Hippocampal formation (tissue), 2 donors: ENCODE results near the gene ELL.

Experiments
- DNase-seq, 2 donors: peaks; one replicate each; lab custom pipeline; 2025; lab: John Stamatoyannopoulos, UW

ELL gene

DNA sequence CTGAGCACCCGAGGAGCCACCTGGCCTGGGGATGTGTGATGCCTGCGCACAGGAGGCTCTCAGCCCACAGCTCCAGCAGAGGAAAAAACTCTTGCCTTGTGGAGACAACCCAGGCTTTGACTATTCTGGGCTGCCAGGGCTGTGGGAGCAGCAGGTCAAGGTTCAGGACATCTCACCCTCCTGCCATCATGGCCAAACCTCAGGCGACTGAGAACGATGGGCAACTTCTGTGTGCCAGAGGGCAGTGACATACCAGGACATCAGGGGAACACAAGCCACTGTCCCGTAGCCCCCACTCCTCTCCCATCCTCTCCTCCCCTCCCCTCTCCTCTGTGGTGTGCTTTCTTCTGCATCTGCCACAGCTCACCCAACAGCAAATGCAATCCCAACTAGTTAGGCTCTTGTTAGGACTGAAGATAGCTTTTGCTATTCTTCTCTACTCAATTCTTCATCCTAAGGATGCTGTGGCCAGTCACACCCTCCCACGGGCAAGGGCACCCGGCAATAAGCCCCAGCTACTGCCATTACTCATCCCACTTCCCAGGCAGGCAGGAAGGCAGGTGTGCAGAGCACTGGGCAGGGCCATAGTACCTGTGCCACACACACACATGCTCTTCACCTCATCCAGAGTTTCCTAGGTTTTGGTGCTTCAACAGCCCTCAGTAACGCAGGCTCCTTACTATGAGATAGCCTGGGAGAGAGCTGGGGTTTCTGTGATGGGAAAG, 16.8 kb downstream of the ELL start:
- DNase-seq = no peak

DNA sequence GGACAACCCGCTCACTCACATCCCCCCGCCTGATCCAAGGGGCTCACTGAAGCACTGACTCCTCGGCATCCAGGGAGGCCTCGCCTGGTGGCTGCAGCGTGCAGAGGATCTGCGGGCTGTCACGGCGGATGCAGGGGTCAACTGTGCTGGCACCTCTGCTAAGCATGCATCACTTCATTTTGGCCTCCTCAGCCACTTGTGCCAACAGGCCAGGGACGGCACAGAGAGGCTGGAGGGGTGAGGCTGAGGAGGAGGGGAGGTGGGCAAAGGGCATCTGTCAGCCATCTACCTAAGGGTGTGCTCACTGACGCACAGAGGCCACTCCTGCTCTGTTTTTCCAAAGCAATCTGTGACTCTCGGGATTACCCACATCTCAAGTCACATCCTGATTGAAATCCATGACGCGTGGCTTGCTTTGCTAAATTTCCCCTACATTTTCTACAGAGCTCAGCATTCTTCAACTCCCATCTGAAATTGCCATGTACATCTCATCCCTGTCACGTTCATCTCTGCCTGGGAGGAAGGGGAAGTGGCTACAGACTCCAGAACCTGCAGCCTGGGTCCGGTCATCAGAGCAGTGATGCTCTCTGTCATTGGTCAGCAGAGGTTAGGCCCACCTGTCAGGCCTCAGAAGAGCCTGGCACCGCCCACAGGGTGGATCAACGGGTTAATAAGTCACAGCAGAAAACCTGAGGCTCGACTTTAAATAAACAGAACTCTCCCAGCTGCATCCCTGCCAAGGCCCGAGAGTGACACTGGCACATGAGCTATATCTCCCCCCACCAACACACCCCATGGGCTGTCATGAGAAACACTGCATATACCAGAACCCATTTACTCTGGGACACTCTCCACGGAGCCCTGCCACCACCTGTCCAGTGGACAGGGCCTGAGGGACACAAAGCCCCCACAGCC, 17.6 kb downstream of the ELL start:
- no peak for DNase-seq

DNA sequence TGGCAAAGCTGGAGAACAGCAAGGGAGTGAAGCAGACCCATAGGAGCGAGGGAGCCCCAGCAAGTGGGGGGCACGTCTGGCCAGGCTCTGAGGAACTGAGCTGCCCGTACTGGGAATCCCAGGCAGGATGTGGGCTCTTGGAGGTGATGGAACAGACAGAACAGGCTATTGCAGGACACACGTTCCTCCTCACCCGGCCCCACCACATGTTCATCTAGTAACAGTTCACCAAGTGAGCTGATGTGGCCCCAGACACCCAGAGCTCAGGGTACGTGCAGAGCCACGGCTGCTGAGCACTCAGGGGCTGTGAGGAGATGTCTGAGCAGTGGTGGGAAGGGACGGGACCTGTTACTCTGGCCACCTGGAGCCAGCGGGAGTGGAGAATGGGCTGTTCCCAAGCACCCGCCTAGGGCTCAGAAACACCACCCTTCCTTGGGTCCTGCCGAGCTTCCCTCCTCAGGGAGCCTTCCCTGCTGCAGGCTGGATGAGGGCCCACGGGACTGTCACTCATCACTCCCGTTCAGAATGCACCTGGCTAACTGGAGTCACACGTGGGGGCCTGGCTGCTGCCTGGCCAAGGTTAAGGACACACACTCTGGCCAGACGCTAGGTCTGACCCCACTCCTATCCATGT, 18.4 kb downstream of the ELL start:
- DNase-seq = no peak

GRCh38 chr19:18502638-18503294, 19.1 kb downstream of the ELL start:
- peak; percentile 7 to 9 for DNase-seq

- no peak for DNase-seq
Observed at GRCh38 chr19:18502246-18502637, 19.6 kb downstream of the ELL start.

DNA sequence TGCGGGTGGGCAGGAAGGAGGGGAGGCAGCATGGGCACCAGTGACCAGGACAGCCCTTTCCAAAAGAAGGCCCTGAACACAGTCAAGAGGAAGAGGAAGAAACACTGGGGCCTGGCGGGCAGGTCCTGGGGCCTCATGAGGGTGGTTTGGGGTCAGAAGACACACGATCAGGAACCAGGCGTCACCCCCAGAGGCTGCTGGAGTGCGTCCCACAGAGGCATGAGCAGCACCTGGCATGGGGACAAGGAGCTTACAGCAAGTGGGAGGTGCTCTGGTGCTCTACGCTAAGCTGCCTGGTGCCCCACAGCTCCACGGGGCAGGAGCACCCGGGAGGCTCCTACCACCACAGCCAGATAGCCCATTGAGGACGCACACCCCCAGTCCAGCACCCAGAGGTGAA, 20.0 kb downstream of the ELL start:
- DNase-seq = no peak

- DNase-seq = no peak
Observed at GRCh38 chr19:18501351-18501750, 20.5 kb downstream of the ELL start.

- no peak for DNase-seq
Observed at GRCh38 chr19:18500799-18501198, 21.1 kb downstream of the ELL start.

GRCh38 chr19:18500376-18500775, 21.5 kb downstream of the ELL start:
- DNase-seq = no peak

DNA sequence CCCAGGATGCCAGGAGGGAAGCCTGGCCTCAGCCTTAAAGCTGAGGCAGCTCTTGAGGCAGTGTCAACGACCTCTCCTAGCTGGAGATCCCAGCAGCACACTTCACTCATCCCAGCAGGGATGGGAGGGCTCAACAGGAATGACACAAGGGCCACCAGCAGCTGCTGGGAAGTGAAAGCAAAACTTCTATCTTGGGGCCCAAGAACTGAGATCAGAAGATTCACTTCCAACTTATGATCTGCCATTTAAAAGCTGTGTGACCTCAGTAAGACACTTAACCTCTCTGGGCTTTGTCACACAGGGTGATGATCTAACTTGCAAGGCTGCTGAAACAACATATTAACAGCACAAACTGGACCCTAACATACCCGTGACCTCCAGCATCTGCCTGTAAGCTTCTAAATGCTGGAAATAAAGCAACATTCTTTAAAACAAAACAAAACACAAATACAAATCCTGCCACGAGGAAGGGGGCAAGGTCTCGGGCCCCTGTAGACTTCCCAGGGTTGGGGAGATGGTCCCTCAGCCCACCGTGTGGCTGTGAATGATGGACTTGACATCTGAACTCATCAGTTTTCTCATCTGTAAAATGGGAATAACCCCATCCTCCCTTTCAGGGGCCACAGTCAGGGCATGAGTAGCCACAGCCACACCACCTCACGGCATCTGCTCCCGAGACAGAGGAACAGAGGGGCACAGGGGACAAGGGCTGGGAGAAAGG, 22.7 kb downstream of the ELL start:
- DNase-seq = no peak

DNA sequence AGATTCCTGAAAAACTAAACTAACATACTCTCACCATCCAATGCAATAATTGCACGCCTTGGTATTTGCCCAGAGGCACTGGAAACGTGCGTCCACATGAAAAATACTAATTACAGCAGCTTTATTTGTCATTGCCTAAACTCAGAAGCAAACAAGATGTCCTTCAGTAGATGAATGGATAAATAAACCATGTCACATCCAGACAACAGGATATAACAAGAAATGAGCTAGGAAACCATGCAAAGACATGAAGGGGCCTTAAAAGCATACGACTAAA, 25.0 kb downstream of the ELL start:
- DNase-seq = no peak

DNA sequence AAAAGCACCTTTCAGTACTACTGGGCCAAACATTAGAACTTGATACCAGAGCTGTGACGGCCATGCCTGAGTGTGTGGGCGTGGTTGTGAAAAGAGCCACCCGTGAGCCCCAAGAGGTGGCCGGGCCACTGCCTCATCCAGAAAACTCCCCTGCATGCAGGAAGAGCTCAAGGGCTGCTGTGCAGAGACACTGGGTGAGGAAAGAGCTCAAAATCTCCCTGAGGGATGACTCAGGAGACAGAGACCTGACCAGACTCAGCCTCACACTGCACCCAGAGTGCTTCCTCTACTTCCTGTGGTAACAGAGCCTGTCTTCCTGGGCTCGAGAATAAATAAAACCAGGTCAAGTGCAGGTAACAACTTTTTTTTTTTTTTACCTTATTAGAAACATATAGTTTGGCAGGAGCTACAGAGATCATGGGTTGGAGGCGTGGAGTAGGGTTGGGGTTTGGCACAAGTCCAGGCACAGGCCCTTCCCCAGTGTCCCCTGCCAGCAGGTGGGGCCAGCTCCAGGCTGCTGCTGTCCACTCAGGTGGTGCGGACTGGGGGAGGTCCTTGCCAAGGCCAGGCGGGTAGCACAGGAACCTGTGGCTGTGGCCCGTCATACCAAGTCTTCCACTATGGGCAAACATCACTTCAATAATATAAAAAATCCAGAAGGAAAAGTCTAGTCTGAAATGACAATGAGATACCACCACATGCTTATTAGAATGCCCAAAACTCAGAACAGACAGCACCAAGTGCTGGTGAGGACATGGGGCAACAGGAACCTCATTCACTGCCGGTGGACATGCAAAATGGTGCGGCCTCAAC, 25.5 kb downstream of the ELL start:
- DNase-seq = no peak

DNA sequence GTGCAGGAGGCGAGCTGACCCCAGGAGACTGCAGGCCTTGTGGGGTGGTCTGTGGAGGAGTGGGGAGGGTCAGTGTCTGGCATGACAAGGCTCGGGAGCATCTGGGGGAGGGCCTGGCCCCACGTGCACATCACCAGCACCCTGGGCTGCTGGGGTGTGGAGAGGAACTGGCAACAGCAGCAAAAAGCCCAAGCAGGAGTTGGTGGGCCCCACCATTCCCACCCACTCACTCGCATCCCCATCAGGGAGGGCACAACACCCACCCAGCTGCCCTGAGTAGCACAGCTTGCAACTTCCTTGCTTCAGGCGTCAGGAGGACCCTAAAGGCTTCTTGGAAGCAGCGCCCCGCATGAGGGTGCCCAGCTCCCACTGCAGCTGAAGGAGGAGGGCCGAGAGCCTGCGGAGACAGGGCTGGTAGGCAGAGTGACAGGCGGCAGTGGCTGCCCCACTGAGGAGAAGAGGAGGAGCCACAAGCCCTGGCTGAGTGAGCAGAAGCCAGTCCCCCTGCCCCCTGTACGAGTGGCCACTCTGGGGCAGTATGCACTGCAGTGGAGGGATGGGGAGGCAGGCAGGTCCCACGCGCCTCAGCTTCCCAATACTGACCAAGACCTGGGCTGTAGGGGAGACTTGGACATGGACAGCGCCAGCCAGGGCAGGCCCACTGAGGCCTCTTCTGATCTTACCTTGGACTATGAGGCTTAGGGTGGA, 26.5 kb downstream of the ELL start:
- DNase-seq = no peak

DNA sequence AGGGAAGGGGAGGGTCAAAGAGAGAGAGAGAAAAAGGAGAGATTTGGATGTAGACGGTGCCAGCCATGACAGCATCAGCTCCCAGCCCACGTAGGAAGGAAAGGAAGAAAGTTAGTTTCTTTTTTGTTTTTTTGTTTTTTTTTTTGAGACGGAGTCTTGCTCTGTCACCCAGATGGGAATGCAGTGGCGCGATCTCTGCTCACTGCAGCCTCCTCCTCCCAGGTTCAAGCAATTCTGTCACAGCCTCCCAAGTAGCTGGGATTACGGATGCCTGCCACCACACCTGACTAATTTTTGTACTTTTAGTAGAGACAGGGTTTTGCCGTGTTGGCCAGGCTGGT, 27.6 kb downstream of the ELL start:
- DNase-seq = no peak

- DNase-seq = no peak
Observed at GRCh38 chr19:18493440-18494266, 28.2 kb downstream of the ELL start.

GRCh38 chr19:18491995-18492953, 29.6 kb downstream of the ELL start:
- no peak for DNase-seq

DNA sequence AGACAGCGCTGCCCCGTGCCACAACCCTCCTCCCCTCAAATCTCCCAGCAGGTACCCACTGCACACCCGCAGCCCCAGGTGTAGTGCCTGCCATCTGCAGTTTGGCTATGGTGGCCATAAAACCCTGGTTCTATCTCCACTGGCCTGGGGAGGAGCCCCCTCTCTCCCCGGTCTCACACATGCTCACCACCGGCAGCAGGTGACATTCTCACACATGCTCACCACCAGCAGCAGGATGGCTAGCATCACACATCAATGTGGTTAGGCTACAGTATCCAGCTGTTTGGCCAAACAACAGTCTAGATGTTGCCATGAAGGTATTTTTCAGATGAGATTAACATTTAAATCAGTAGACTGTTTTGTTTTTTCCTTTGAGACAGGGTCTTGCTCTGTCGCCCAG, 31.1 kb downstream of the ELL start:
- no peak for DNase-seq

GRCh38 chr19:18489627-18490184, 32.2 kb downstream of the ELL start:
- no peak for DNase-seq
